Activated naive CD4-positive, alpha-beta T cell treated with anti-CD3 and anti-CD28 coated beads, Interleukin-2, amount 50 U/mL, for 24 hours (primary cell): Measurements from ENCODE around the gene UBAP2L.
"Not testable (repeated sequence)": the region's sequence is repeated elsewhere in the genome, so short reads cannot be mapped to it uniquely, and the experiment has no call there.

ENCODE experiments used
- H3K27ac Mint-ChIP-seq: one replicate; pipeline ENCODE4 v1.8.0; 2021; ENCODE audit warnings: mild to moderate bottlenecking, mixed read lengths
- H3K27me3 Mint-ChIP-seq: one replicate; pipeline ENCODE4 v1.8.0; 2021; ENCODE audit warnings: mixed read lengths
- H3K36me3 Mint-ChIP-seq: one replicate; pipeline ENCODE4 v1.8.0; 2021; ENCODE audit warnings: mixed read lengths
- H3K4me1 Mint-ChIP-seq: one replicate; pipeline ENCODE4 v1.8.0; 2021; ENCODE audit warnings: mixed read lengths
- H3K4me3 Mint-ChIP-seq: one replicate; pipeline ENCODE4 v1.8.0; 2021; ENCODE audit warnings: mild to moderate bottlenecking, mixed read lengths
- H3K9me3 Mint-ChIP-seq: one replicate; pipeline ENCODE4 v1.8.0; 2021; ENCODE audit warnings: mixed read lengths

Gene UBAP2L

GRCh38 chr1:154190550-154190949, 30.2 kb upstream of the UBAP2L start:
- Mint-ChIP-seq H3K4me1 (no peaks in the 10 kb centered on the region), H3K36me3 (no peaks in the 10 kb centered on the region), H3K27me3 (no peaks in the 10 kb centered on the region), H3K9me3 (no peaks in the 10 kb centered on the region), H3K27ac (no peak overlapping the region), H3K4me3 (no peak overlapping the region)

- H3K27ac Mint-ChIP-seq = peak within 1 kb of the TSS; percentile 27
- H3K27me3 Mint-ChIP-seq = no peaks in the 10 kb centered on the region
- H3K9me3 Mint-ChIP-seq = no peaks in the 10 kb centered on the region
- H3K36me3 Mint-ChIP-seq = no peaks in the 10 kb centered on the region
- H3K4me3 Mint-ChIP-seq = no peak within 1 kb of the TSS
- H3K4me1 Mint-ChIP-seq = no peaks in the 10 kb centered on the region
These were observed 28.7 kb upstream of the UBAP2L start, which contains the start of gene TPM3 for GRCh38 chr1:154191990-154192461. TSS of gene TPM3 (minus strand) at chr1:154192100. CDS start at chr1:154192018, 82 bp downstream.

GRCh38 chr1:154192476-154192875, 28.3 kb upstream of the UBAP2L start:
- H3K27ac Mint-ChIP-seq = no peak overlapping the region
- no peaks in the 10 kb centered on the region for H3K36me3 Mint-ChIP-seq
- no peaks in the 10 kb centered on the region for H3K4me1 Mint-ChIP-seq
- H3K4me3 Mint-ChIP-seq = no peak overlapping the region
- H3K9me3 Mint-ChIP-seq = no peaks in the 10 kb centered on the region
- H3K27me3 Mint-ChIP-seq = no peaks in the 10 kb centered on the region

DNA sequence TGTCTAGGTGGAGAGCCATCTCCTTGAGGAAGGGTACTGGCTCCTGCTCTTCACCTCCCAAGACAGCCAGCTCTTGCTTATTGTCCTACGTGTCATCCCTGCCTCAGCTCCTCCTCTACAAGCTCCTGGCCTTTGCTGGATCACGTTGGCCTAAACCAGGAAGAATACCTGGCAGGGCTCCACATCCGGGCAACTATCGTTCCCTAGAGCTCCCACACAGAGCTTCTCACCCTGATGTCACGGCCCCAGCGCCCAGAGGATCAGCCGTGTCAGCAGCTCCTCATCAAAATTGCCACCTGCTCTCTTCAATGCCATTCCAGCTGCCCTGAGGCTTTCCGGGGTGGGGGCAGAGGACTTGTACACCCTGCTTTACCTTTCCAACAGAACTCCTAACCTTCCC, 26.9 kb upstream of the UBAP2L start:
- no peaks in the 10 kb centered on the region for H3K27me3 Mint-ChIP-seq
- no peaks in the 10 kb centered on the region for H3K4me1 Mint-ChIP-seq
- no peaks in the 10 kb centered on the region for H3K36me3 Mint-ChIP-seq
- H3K9me3 Mint-ChIP-seq = no peaks in the 10 kb centered on the region
- no peak overlapping the region for H3K27ac Mint-ChIP-seq
- no peak overlapping the region for H3K4me3 Mint-ChIP-seq

DNA sequence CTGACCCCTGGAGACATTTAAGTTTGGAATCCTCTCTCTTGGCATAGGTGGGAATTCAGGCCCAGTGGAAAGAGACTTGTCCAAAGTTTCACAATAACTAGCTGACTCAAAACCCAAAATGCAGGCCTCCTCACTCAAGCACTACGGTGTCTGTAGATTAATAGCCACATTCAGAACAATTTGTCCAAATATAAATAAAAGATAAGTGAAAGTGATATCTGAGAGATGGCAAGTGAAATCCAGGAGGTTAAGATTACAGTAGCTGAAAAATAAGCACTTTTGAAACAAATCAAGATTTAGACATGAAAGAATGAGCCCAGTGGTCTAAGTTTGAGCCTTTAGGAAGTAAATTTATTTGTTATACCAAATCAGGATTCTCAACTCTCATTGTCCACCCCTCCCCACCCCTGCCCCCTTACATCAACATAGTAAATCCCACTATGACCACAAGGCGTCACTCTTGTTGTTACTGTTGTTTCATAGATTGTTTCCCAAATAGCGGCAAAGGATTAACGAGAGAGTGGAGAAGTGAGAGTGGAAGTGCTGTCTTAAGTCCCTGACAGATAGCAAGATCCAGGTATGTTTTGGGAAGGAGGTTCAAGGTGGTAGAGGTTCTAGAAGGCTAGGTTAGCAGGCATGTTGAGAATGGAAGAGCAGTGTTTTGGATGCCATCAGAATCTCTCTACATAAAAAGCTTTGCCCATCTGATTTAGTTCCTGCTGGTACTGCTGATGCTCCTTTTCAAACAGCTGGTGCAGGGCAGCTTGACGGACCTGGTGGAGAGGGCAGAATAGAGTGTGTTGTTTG, 21.8 kb upstream of the UBAP2L start:
- Mint-ChIP-seq H3K27ac (no peak overlapping the region), H3K27me3 (no peaks in the 10 kb centered on the region), H3K4me1 (no peaks in the 10 kb centered on the region), H3K9me3 (no peaks in the 10 kb centered on the region), H3K36me3 (no peaks in the 10 kb centered on the region), H3K4me3 (no peak overlapping the region)

- no peaks in the 10 kb centered on the region for H3K4me1 Mint-ChIP-seq
- no peak overlapping the region for H3K4me3 Mint-ChIP-seq
- H3K9me3 Mint-ChIP-seq = no peaks in the 10 kb centered on the region
- H3K27ac Mint-ChIP-seq = no peak overlapping the region
- no peaks in the 10 kb centered on the region for H3K27me3 Mint-ChIP-seq
- no peaks in the 10 kb centered on the region for H3K36me3 Mint-ChIP-seq
These were observed 21.2 kb upstream of the UBAP2L start for GRCh38 chr1:154199563-154199879.

GRCh38 chr1:154205778-154206177, 15.0 kb upstream of the UBAP2L start:
- Mint-ChIP-seq H3K27ac (peak overlapping the region; percentile 73), H3K4me1 (peaks cover 23% of the 10 kb centered on the region)
- H3K4me3 Mint-ChIP-seq, H3K9me3 Mint-ChIP-seq, H3K36me3 Mint-ChIP-seq, H3K27me3 Mint-ChIP-seq: not testable (repeated sequence)

- H3K4me1 Mint-ChIP-seq = peaks cover 23% of the 10 kb centered on the region
- H3K27ac Mint-ChIP-seq = peak within 1 kb of the TSS; percentile 80
- peaks cover 6% of the 10 kb centered on the region for H3K36me3 Mint-ChIP-seq
- no peaks in the 10 kb centered on the region for H3K9me3 Mint-ChIP-seq
- H3K4me3 Mint-ChIP-seq = no peak within 1 kb of the TSS
- no peaks in the 10 kb centered on the region for H3K27me3 Mint-ChIP-seq
These were observed 14.6 kb upstream of the UBAP2L start, which contains the start of gene CFAP141 for GRCh38 chr1:154206196-154206595. TSS of gene CFAP141 (minus strand) at chr1:154206333. CDS start at chr1:154206307, 26 bp downstream.

- H3K4me1 Mint-ChIP-seq = peaks cover 26% of the 10 kb centered on the region
- no peaks in the 10 kb centered on the region for H3K27me3 Mint-ChIP-seq
- no peak overlapping the region for H3K4me3 Mint-ChIP-seq
- peaks cover 9% of the 10 kb centered on the region for H3K36me3 Mint-ChIP-seq
- H3K9me3 Mint-ChIP-seq = no peaks in the 10 kb centered on the region
- peak overlapping the region; percentile 23 for H3K27ac Mint-ChIP-seq
These were observed 13.5 kb upstream of the UBAP2L start for GRCh38 chr1:154207262-154207661.

- Mint-ChIP-seq H3K27me3 (no peaks in the 10 kb centered on the region), H3K9me3 (no peaks in the 10 kb centered on the region), H3K27ac (peak overlapping the region; percentile 47), H3K36me3 (peaks cover 14% of the 10 kb centered on the region), H3K4me3 (no peak overlapping the region), H3K4me1 (peaks cover 35% of the 10 kb centered on the region)
These were observed 11.9 kb upstream of the UBAP2L start for GRCh38 chr1:154208677-154209388.

GRCh38 chr1:154212083-154212482, 8.7 kb upstream of the UBAP2L start:
- Mint-ChIP-seq H3K36me3 (peaks cover 16% of the 10 kb centered on the region), H3K27me3 (no peaks in the 10 kb centered on the region), H3K9me3 (no peaks in the 10 kb centered on the region), H3K4me1 (peaks cover 29% of the 10 kb centered on the region), H3K27ac (no peak overlapping the region), H3K4me3 (no peak overlapping the region)

GRCh38 chr1:154213274-154213673, 7.5 kb upstream of the UBAP2L start:
- no peaks in the 10 kb centered on the region for H3K27me3 Mint-ChIP-seq
- H3K4me1 Mint-ChIP-seq = peaks cover 37% of the 10 kb centered on the region
- peak overlapping the region; percentile 94 for H3K27ac Mint-ChIP-seq
- peak overlapping the region; percentile 56 for H3K4me3 Mint-ChIP-seq
- peaks cover 17% of the 10 kb centered on the region for H3K36me3 Mint-ChIP-seq
- H3K9me3 Mint-ChIP-seq = no peaks in the 10 kb centered on the region

- Mint-ChIP-seq H3K4me3 (peak overlapping the region; percentile 99), H3K27me3 (no peaks in the 10 kb centered on the region), H3K4me1 (peaks cover 49% of the 10 kb centered on the region), H3K27ac (peak overlapping the region; percentile 99), H3K9me3 (no peaks in the 10 kb centered on the region), H3K36me3 (peaks cover 27% of the 10 kb centered on the region)
These were observed 2.2 kb upstream of the UBAP2L start for GRCh38 chr1:154218545-154218944.

DNA sequence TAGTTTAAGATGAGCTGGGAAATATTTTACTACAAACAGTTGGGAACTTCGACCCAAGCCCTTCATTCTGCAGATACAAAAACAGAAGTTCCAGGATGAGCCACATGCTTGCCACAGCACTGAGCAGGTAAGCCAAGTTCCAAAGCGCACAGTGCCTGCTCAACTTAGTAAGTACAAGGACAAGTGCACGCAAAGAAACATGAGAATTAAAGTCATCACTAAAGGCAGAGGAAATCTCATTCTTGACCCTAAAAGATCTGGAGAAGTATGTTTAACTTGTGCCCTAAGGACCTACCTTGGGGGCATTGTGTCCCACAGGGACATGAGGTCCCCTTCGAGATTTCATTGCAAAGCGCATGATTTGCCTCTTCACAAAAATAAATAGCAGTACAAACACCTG, 1.2 kb upstream of the UBAP2L start:
- H3K4me1 Mint-ChIP-seq = peaks cover 50% of the 10 kb centered on the region
- no peaks in the 10 kb centered on the region for H3K9me3 Mint-ChIP-seq
- peak overlapping the region; percentile 99 for H3K27ac Mint-ChIP-seq
- H3K4me3 Mint-ChIP-seq = peak overlapping the region; percentile 99
- no peaks in the 10 kb centered on the region for H3K27me3 Mint-ChIP-seq
- H3K36me3 Mint-ChIP-seq = peaks cover 25% of the 10 kb centered on the region

DNA sequence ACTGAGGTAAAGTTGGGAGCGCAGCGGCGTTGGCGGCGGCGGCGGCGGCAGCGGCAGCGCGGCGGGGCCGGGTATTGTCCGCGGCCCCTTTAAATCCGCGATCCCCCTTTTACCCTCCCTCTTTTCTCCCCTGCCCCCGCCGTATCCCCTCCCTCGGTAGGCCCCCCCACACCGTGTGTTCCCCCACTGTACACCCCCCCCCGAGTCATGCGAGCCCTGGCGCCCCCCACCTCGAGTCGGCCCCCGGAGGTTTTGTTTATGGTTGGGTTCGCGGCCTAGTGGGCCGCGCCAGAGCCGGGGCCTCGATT, 169 bp downstream of the UBAP2L start:
- no peaks in the 10 kb centered on the region for H3K9me3 Mint-ChIP-seq
- H3K4me1 Mint-ChIP-seq = peaks cover 63% of the 10 kb centered on the region
- H3K36me3 Mint-ChIP-seq = peaks cover 28% of the 10 kb centered on the region
- H3K4me3 Mint-ChIP-seq = peak overlapping the region; percentile 99
- no peaks in the 10 kb centered on the region for H3K27me3 Mint-ChIP-seq
- peak overlapping the region; percentile 99 for H3K27ac Mint-ChIP-seq

GRCh38 chr1:154221278-154222001, 685 bp downstream of the UBAP2L start:
- Mint-ChIP-seq H3K9me3 (no peaks in the 10 kb centered on the region), H3K27ac (peak overlapping the region; percentile 99), H3K4me1 (peaks cover 68% of the 10 kb centered on the region), H3K4me3 (peak overlapping the region; percentile 99), H3K27me3 (no peaks in the 10 kb centered on the region), H3K36me3 (peaks cover 33% of the 10 kb centered on the region)
